Natural killer cell (primary cell): ENCODE measurements around the gene PKP2. TPM values are rescaled to one million over a fixed set of nuclear protein-coding genes. Genes with fewer than 3 reads are reported as not detected.
"Not testable (repeated sequence)": the region's sequence is repeated elsewhere in the genome, so short reads cannot be mapped to it uniquely, and the experiment has no call there.

Source experiments
- ATAC-seq, 3 donors: fragments of 150-1000 bp in 2 of 3; fragments of 200-7000 bp in 1 of 3; cut with Tn5 transposase; 1 replicate in 1 of 3; 2 replicates in 2 of 3; pipeline ENCODE4 v1.10.0; 2021; ENCODE audit warnings: mild to moderate bottlenecking in 2 of 3, moderate library complexity in 2 of 3
- DNase-seq, 2 donors: peaks; one replicate each; pipeline versions ENCODE4 v3.0.0 to v3.0.0-alpha.2; 2013 to 2021; ENCODE audit warnings: mixed read lengths in 1 of 2
- H3K27ac ChIP-seq: one replicate; pipeline ENCODE4 v1.5.1; 2013; ENCODE audit warnings: mild to moderate bottlenecking, low read length
- H3K27me3 ChIP-seq: one replicate; pipeline ENCODE4 v1.6.1; 2013; ENCODE audit warnings: low read length; ENCODE audit not compliant: control insufficient read depth, insufficient read depth
- H3K36me3 ChIP-seq: one replicate; pipeline ENCODE4 v1.6.1; 2013; ENCODE audit warnings: low read length; ENCODE audit not compliant: control insufficient read depth, insufficient read depth
- H3K4me1 ChIP-seq: one replicate; pipeline ENCODE4 v1.6.1; 2013; ENCODE audit warnings: low read length; ENCODE audit not compliant: control insufficient read depth, insufficient read depth
- H3K4me3 ChIP-seq: one replicate; pipeline ENCODE4 v1.5.1; 2013; ENCODE audit warnings: low read length
- H3K9me3 ChIP-seq: one replicate; pipeline ENCODE4 v1.6.1; 2013; ENCODE audit warnings: low read length; ENCODE audit not compliant: control insufficient read depth, insufficient read depth
- H3K27ac Mint-ChIP-seq, 2 donors: one replicate each; pipeline ENCODE4 v1.8.0; 2022; ENCODE audit warnings: mild to moderate bottlenecking in 2 of 2, mixed read lengths in 2 of 2, moderate library complexity in 1 of 2
- H3K27me3 Mint-ChIP-seq, 2 donors: one replicate each; pipeline ENCODE4 v1.8.0; 2022; ENCODE audit warnings: low read depth in 2 of 2, mixed read lengths in 2 of 2
- H3K36me3 Mint-ChIP-seq: one replicate; pipeline ENCODE4 v1.8.0; 2022; ENCODE audit warnings: mixed read lengths
- H3K4me1 Mint-ChIP-seq, 2 donors: one replicate each; pipeline ENCODE4 v1.8.0; 2022; ENCODE audit warnings: mixed read lengths in 2 of 2
- H3K4me3 Mint-ChIP-seq: one replicate; pipeline ENCODE4 v1.8.0; 2022; ENCODE audit warnings: mild to moderate bottlenecking, moderate library complexity, mixed read lengths
- H3K9me3 Mint-ChIP-seq, 2 donors: one replicate each; pipeline ENCODE4 v1.8.0; 2022; ENCODE audit warnings: mixed read lengths in 2 of 2
- WGBS: methylation state at CpG from one replicate; pipeline ENCODE4 v1.1.7; 2013; ENCODE audit warnings: missing lambda C conversion rate; ENCODE audit not compliant: insufficient coverage; 5-methylcytosine and 5-hydroxymethylcytosine counted together
- intact Hi-C: fragments of 100-400 bp; cut with micrococcal nuclease; formaldehyde crosslinking; loops from one replicate; pipeline ENCODE4 v1.14.2; 2022
- total RNA-seq, 4 donors: library from RNA; stranded (reverse); fragments of 120-200 nt in 1 of 4; gene quantifications; one replicate each; pipeline versions ENCODE4 v1.2.3 to v1.2.4, GENCODE V29; 2013 to 2022
- TF ChIP-seq, protein P1 (sequence below): fragments of 200-600 bp; IDR thresholded peaks from one replicate; pipeline ENCODE4 v1.8.0; 2022; ENCODE audit warnings: antibody characterized with exemption

The PKP2 gene
- total RNA-seq, 3 donors from 2014 or later (not counting 1 experiment from before 2014, with no cell fraction given), result 0.16 to 1.8 (median 0.52) TPM

DNA sequence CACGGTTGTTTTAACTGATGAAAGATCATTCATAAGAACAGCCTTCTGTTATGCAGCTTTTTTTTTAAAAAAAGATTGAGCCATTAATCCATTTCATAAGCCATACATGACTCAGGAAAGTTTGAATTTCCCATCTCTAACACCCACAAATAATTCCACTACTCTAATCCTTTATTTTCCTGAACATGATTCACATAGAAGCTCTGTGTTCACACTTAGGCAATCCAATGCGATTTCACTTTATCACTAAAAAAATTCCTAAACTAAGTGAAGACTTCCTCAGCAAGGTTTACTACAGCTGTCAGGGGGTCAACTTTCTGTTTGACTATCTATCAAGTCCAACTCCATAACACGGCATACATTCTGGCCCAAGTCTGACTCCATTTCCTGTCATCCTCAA, 25.9 kb downstream of the PKP2 start:
- no peaks in the 10 kb centered on the region for H3K9me3 Mint-ChIP-seq
- H3K27ac Mint-ChIP-seq, result no peak overlapping the region
- no peak overlapping the region for H3K27ac ChIP-seq
- no peaks in the 10 kb centered on the region for H3K9me3 ChIP-seq
- intact Hi-C loops, result no loop called here
- TF ChIP-seq, protein P1, sequence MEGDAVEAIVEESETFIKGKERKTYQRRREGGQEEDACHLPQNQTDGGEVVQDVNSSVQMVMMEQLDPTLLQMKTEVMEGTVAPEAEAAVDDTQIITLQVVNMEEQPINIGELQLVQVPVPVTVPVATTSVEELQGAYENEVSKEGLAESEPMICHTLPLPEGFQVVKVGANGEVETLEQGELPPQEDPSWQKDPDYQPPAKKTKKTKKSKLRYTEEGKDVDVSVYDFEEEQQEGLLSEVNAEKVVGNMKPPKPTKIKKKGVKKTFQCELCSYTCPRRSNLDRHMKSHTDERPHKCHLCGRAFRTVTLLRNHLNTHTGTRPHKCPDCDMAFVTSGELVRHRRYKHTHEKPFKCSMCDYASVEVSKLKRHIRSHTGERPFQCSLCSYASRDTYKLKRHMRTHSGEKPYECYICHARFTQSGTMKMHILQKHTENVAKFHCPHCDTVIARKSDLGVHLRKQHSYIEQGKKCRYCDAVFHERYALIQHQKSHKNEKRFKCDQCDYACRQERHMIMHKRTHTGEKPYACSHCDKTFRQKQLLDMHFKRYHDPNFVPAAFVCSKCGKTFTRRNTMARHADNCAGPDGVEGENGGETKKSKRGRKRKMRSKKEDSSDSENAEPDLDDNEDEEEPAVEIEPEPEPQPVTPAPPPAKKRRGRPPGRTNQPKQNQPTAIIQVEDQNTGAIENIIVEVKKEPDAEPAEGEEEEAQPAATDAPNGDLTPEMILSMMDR, result no peak
- WGBS, result 85% methylated on average over 3 of the region's 3 CpGs
- H3K4me1 Mint-ChIP-seq, result no peaks in the 10 kb centered on the region
- H3K4me3 Mint-ChIP-seq, result no peak overlapping the region
- ATAC-seq (no peak), DNase-seq (no peak)
- peaks cover 0 to 2% of the 10 kb centered on the region in 2 donors for H3K27me3 Mint-ChIP-seq
- no peaks in the 10 kb centered on the region for H3K36me3 Mint-ChIP-seq
- no peaks in the 10 kb centered on the region for H3K36me3 ChIP-seq
- no peaks in the 10 kb centered on the region for H3K27me3 ChIP-seq
- no peaks in the 10 kb centered on the region for H3K4me1 ChIP-seq
- H3K4me3 ChIP-seq, result no peak overlapping the region

DNA sequence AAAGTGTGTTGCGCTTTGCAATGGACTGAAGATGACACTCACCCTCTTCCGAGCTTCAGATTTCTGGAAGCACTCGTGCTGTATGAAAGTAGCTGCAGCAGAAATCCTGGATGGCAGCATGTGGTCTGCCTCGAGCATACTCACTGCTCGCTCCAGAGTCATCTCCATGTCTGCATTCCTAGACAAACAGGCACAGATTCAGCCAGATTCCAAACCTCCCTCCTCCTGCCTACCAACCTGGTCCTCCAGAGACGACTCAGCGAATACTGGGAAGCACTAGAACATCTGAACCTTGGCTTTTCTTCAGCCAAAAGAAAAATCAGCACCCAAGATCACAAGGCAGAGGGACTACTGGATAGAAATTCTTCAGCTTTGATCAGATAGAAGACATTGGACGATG, 27.7 kb downstream of the PKP2 start:
- ATAC-seq, result no peak
- DNase-seq, result no peak
- intact Hi-C loops, result no loop called here
- H3K4me1 Mint-ChIP-seq, result no peaks in the 10 kb centered on the region
- no peaks in the 10 kb centered on the region for H3K9me3 Mint-ChIP-seq
- Histone ChIP-seq H3K36me3 (no peaks in the 10 kb centered on the region), H3K4me3 (no peak overlapping the region), H3K27me3 (no peaks in the 10 kb centered on the region), H3K27ac (no peak overlapping the region), H3K4me1 (no peaks in the 10 kb centered on the region), H3K9me3 (no peaks in the 10 kb centered on the region)
- 93% methylated on average over 7 of the region's 8 CpGs for WGBS
- H3K27ac Mint-ChIP-seq, result no peak overlapping the region
- peaks cover 0 to 2% of the 10 kb centered on the region in 2 donors for H3K27me3 Mint-ChIP-seq
- H3K4me3 Mint-ChIP-seq, result no peak overlapping the region
- TF ChIP-seq, protein P1, result no peak
- H3K36me3 Mint-ChIP-seq, result no peaks in the 10 kb centered on the region

DNA sequence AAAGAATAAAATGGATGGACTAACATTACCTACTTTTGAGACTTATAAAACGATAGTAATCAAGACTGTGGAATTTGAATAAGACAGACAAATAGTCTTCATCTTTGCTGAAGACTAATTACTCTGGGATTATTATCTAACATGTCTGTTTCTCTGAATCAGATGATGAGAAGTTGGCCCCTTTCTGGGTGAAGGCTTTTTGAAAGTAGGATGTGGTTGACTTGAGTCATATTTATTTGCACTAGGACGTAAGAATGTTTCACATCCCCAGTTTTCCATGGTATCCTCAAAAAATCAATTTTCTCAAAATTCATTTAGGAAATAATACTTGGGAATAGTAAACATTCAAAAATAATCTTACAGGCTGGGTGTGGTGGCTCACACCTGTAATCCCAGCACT, 31.8 kb downstream of the PKP2 start:
- no peaks in the 10 kb centered on the region for H3K36me3 Mint-ChIP-seq
- no peaks in the 10 kb centered on the region for H3K27me3 Mint-ChIP-seq
- no peaks in the 10 kb centered on the region for H3K9me3 Mint-ChIP-seq
- DNase-seq (no peak), ATAC-seq (no peak)
- Histone ChIP-seq H3K9me3 (no peaks in the 10 kb centered on the region), H3K4me3 (no peak overlapping the region), H3K36me3 (no peaks in the 10 kb centered on the region), H3K4me1 (no peaks in the 10 kb centered on the region), H3K27ac (no peak overlapping the region), H3K27me3 (no peaks in the 10 kb centered on the region)
- no peak overlapping the region for H3K4me3 Mint-ChIP-seq
- intact Hi-C loops, result no loop called here
- H3K4me1 Mint-ChIP-seq, result no peaks in the 10 kb centered on the region
- H3K27ac Mint-ChIP-seq, result no peak overlapping the region
- TF ChIP-seq, protein P1, result no peak
- 100% methylated on average over 1 of the region's 2 CpGs for WGBS

DNA sequence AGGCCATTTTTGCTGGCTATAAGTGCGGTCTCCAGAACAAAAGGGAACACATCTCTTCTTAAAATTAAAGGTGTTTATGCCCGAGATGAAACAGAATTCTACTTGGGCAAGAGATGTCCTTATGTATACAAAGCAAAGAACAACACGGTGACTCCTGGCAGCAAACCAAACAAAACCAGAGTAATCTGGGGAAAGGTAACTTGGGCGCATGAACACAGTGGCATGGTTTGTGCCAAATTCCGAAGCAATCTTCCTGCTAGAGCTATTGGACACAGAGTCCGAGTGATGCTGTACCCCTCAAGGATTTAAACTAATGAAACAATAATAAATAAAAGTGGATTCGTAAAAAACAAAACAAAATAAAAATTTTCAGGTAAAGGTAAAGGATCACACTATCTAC, 33.4 kb downstream of the PKP2 start:
- H3K27me3 ChIP-seq, result no peaks in the 10 kb centered on the region
- no peaks in the 10 kb centered on the region for H3K4me1 ChIP-seq
- H3K9me3 Mint-ChIP-seq, result no peaks in the 10 kb centered on the region
- H3K27me3 Mint-ChIP-seq, result no peaks in the 10 kb centered on the region
- WGBS, result 97% methylated on average over 6 of the region's 7 CpGs
- ATAC-seq (no peak), DNase-seq (no peak)
- H3K27ac Mint-ChIP-seq, result no peak overlapping the region
- intact Hi-C loops, result no loop called here
- no peaks in the 10 kb centered on the region for H3K36me3 Mint-ChIP-seq
- no peaks in the 10 kb centered on the region for H3K4me1 Mint-ChIP-seq
- H3K27ac ChIP-seq, result no peak overlapping the region
- TF ChIP-seq, protein P1, result no peak
- H3K9me3 ChIP-seq, result no peaks in the 10 kb centered on the region
- H3K4me3 Mint-ChIP-seq, result no peak overlapping the region
- H3K4me3 ChIP-seq, result no peak overlapping the region
- H3K36me3 ChIP-seq, result no peaks in the 10 kb centered on the region

DNA sequence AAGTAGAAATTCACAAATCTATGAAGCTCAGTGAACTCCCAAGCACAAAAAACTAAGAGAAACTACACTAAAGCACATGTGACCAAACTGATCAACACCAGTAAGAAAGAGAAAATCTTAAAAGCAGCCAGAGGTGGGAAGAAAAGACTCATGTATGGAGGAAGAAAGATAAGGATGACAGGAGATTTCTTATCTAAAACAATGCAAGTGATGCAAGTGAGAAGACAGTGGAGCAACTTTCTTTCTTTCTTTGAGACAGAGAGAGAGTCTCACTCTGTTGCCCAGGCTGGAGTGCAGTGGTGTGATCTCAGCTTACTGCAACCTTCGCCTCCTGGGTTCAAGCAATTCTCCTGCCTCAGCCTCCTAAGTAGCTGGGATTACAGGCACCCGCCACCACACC, 34.9 kb downstream of the PKP2 start:
- WGBS, result 100% methylated on average over 1 of the region's 2 CpGs
- DNase-seq, H3K36me3 ChIP-seq, H3K27ac ChIP-seq, H3K27me3 Mint-ChIP-seq, H3K9me3 ChIP-seq, H3K36me3 Mint-ChIP-seq, H3K4me3 ChIP-seq, H3K27me3 ChIP-seq, H3K4me1 Mint-ChIP-seq, H3K4me3 Mint-ChIP-seq, H3K27ac Mint-ChIP-seq, H3K4me1 ChIP-seq, H3K9me3 Mint-ChIP-seq, intact Hi-C loops, ATAC-seq: not testable (repeated sequence)
